CD4-positive, alpha-beta T cell treated with Interleukin-15 for 4 hours (primary cell): ENCODE results near the gene LRIT1.

Source experiments
- DNase-seq: peaks from one replicate; pipeline ENCODE4 v3.0.0-alpha.2; 2020; ENCODE audit warnings: low spot score

The LRIT1 gene

GRCh38 chr10:84193327-84193726 lies 48.0 kb downstream of the LRIT1 start:
- no peak for DNase-seq

- no peak for DNase-seq
These were observed 50.2 kb downstream of the LRIT1 start for GRCh38 chr10:84191106-84191505.

- no peak for DNase-seq
These were observed 50.7 kb downstream of the LRIT1 start for GRCh38 chr10:84190621-84191020.

GRCh38 chr10:84188815-84189214 lies 52.5 kb downstream of the LRIT1 start:
- DNase-seq: no peak

GRCh38 chr10:84185526-84186175 lies 55.7 kb downstream of the LRIT1 start:
- DNase-seq: no peak

GRCh38 chr10:84184517-84184916 lies 56.8 kb downstream of the LRIT1 start:
- DNase-seq: no peak

GRCh38 chr10:84181631-84182030 lies 59.7 kb downstream of the LRIT1 start:
- no peak for DNase-seq
